Stimulated activated CD4-positive, alpha-beta T cell treated with anti-CD3 and anti-CD28 coated beads, Interleukin-4, amount 100 ng/mL, for 48 hours (primary cell): ENCODE data around the gene CCNI2.

ENCODE experiments used
- DNase-seq, 2 donors: peaks; one replicate each; pipeline ENCODE4 v3.0.0-alpha.2; 2020; ENCODE audit warnings: low read depth in 2 of 2

The CCNI2 gene

GRCh38 chr5:132746954-132747615 lies at the start of gene CCNI2:
Gene CCNI2 (plus strand): TSS chr5:132747426. CDS start chr5:132747496, 70 bp downstream.
- DNase-seq: peak; percentile 40 to 49

- DNase-seq: no peak
Observed at GRCh38 chr5:132704875-132705274, 42.4 kb upstream of the CCNI2 start.

- no peak for DNase-seq
Observed at GRCh38 chr5:132708645-132709044, 38.6 kb upstream of the CCNI2 start.

GRCh38 chr5:132714456-132715307 lies 32.5 kb upstream of the CCNI2 start:
- no peak for DNase-seq

- DNase-seq: no peak
Observed at GRCh38 chr5:132718544-132719312, 28.5 kb upstream of the CCNI2 start.

GRCh38 chr5:132725745-132726144 lies 21.5 kb upstream of the CCNI2 start:
- no peak for DNase-seq

GRCh38 chr5:132729896-132730295 lies 17.3 kb upstream of the CCNI2 start:
- DNase-seq: no peak

- no peak for DNase-seq
Observed at GRCh38 chr5:132733499-132734148, 13.6 kb upstream of the CCNI2 start.

GRCh38 chr5:132734687-132735086 lies 12.5 kb upstream of the CCNI2 start:
- DNase-seq: no peak

- peak; percentile 98 to 99 for DNase-seq
Observed at GRCh38 chr5:132736853-132737833, 10.1 kb upstream of the CCNI2 start, which contains the start of gene KIF3A. Gene KIF3A (minus strand): TSS chr5:132737546. CDS start chr5:132737419, 127 bp downstream.

GRCh38 chr5:132737982-132738681 lies 9.1 kb upstream of the CCNI2 start:
- DNase-seq: no peak

- no peak for DNase-seq
Observed at GRCh38 chr5:132739232-132739631, 8.0 kb upstream of the CCNI2 start.

GRCh38 chr5:132742158-132742557 lies 5.1 kb upstream of the CCNI2 start:
- no peak for DNase-seq

- no peak for DNase-seq
Observed at GRCh38 chr5:132742626-132743025, 4.6 kb upstream of the CCNI2 start.

- DNase-seq: no peak
Observed at GRCh38 chr5:132744659-132745058, 2.6 kb upstream of the CCNI2 start.

GRCh38 chr5:132746592-132746953 lies 653 bp upstream of the CCNI2 start:
- no peak for DNase-seq

GRCh38 chr5:132747616-132748440 lies 602 bp downstream of the CCNI2 start:
- peak; percentile 18 to 24 for DNase-seq

- no peak for DNase-seq
Observed at GRCh38 chr5:132748522-132749000, 1.3 kb downstream of the CCNI2 start.

- no peak for DNase-seq
Observed at GRCh38 chr5:132749506-132749905, 2.3 kb downstream of the CCNI2 start.
